Measurements from ENCODE around the gene UACA.

GRCh38 chr15:70679919-70680231, 83.5 kb downstream of the UACA start:
- TF ChIP-seq CSRNP3 (CRISPR knock-in tag; IDR thresholded peaks at IDR 0.05): no peak
- no peak for TF ChIP-seq CREB5 (CRISPR knock-in tag; IDR thresholded peaks at IDR 0.05; ENCODE audit: low read depth)
- no peak for TF ChIP-seq RARB (CRISPR knock-in tag; IDR thresholded peaks at IDR 0.05)
- no peak for TF ChIP-seq TSHZ2 (CRISPR knock-in tag; IDR thresholded peaks at IDR 0.05)
- TF ChIP-seq ZNF70 (CRISPR knock-in tag; IDR thresholded peaks at IDR 0.05): no peak
- no peak for TF ChIP-seq SNAI2 (CRISPR knock-in tag; IDR thresholded peaks at IDR 0.05)
- no peak for TF ChIP-seq ZNF8 (CRISPR knock-in tag; IDR thresholded peaks at IDR 0.05)
- TF ChIP-seq TOX (CRISPR knock-in tag; IDR thresholded peaks at IDR 0.05; ENCODE audit: borderline replicate concordance): no peak
- no peak for TF ChIP-seq GLIS3 (CRISPR knock-in tag; IDR thresholded peaks at IDR 0.05)
- TF ChIP-seq BACH2 (CRISPR knock-in tag; IDR thresholded peaks at IDR 0.05; ENCODE audit: borderline replicate concordance): no peak

All from SK-N-SH treated with all-trans-retinoic acid at 6 μM for 48 hours (cell line).